Amniotic stem cell (primary cell): ENCODE measurements around the gene NES.
"Not testable (repeated sequence)": the region's sequence is repeated elsewhere in the genome, so short reads cannot be mapped to it uniquely, and the experiment has no call there.

Experiments used
- DNase-seq: peaks from one replicate; lab custom pipeline; 2025; lab: John Stamatoyannopoulos, UW

Gene NES

GRCh38 chr1:156645056-156645455 lies 32.2 kb downstream of the NES start:
- no peak for DNase-seq

GRCh38 chr1:156644640-156645039 lies 32.6 kb downstream of the NES start:
- no peak for DNase-seq

- DNase-seq, result no peak
Measured at GRCh38 chr1:156644146-156644545, 33.1 kb downstream of the NES start.

- DNase-seq, result no peak
Measured at GRCh38 chr1:156643778-156644092, 33.5 kb downstream of the NES start.

GRCh38 chr1:156643049-156643777 lies 34.0 kb downstream of the NES start:
- DNase-seq, result no peak

- no peak for DNase-seq
Measured at GRCh38 chr1:156642265-156643048, 34.8 kb downstream of the NES start.

- no peak for DNase-seq
Measured at GRCh38 chr1:156641761-156642264, 35.4 kb downstream of the NES start, which contains the start of gene BCAN. TSS of gene BCAN (plus strand) at chr1:156642117. CDS start at chr1:156646055, 3,938 bp downstream.

- DNase-seq, result no peak
Measured at GRCh38 chr1:156640842-156641706, 36.1 kb downstream of the NES start.

- DNase-seq, result no peak
Measured at GRCh38 chr1:156639601-156640101, 37.6 kb downstream of the NES start.

- no peak for DNase-seq
Measured at GRCh38 chr1:156638189-156638985, 38.8 kb downstream of the NES start.

- DNase-seq, result no peak
Measured at GRCh38 chr1:156632355-156632754, 44.9 kb downstream of the NES start.

GRCh38 chr1:156631152-156631551 lies 46.1 kb downstream of the NES start:
- DNase-seq, result not testable (repeated sequence)

- no peak for DNase-seq
Measured at GRCh38 chr1:156629823-156630449, 47.3 kb downstream of the NES start.

GRCh38 chr1:156627313-156627880 lies 49.8 kb downstream of the NES start:
- no peak for DNase-seq

- DNase-seq, result no peak
Measured at GRCh38 chr1:156626079-156626438, 51.1 kb downstream of the NES start.

- no peak for DNase-seq
Measured at GRCh38 chr1:156625436-156626078, 51.6 kb downstream of the NES start.

GRCh38 chr1:156624814-156625435 lies 52.3 kb downstream of the NES start:
- no peak for DNase-seq

GRCh38 chr1:156623946-156624813 lies 53.0 kb downstream of the NES start:
- no peak for DNase-seq
